ENCODE data around the gene CAMKK1.

DNA sequence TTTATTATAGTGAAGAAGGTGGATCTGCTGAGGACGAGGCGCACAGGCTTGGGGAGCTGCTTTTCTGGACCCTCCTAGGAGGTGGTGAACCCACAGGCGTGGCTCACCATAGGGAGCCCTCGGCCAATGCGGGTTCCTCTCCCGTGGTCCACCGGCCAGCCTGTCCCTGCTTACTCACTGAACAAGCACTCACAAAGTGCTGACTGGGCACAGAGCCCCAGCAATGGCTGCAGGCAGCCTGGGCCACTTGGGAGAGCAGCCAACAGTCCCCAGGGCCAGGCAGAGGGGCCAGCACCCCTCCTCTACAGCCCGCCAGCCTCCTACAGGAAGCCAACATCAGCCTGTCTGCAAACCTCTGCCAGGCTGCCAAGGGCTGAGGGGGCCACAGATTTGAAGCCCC, 27.7 kb downstream of the CAMKK1 start:
- TF ChIP-seq CTCF (IDR thresholded peaks at IDR 0.05; ENCODE audit: poor library complexity, severe bottlenecking) (no peak), REST (IDR thresholded peaks at IDR 0.05; ENCODE audit: borderline replicate concordance) (no peak), MXI1 (conservative IDR thresholded peaks at IDR 0.05; ENCODE audit: poor library complexity, severe bottlenecking) (no peak), SMC3 (conservative IDR thresholded peaks at IDR 0.05; ENCODE audit: poor library complexity) (no peak), EP300 (conservative IDR thresholded peaks at IDR 0.05; ENCODE audit: poor library complexity, severe bottlenecking) (no peak), RAD21 (conservative IDR thresholded peaks at IDR 0.05) (no peak)
